Brain microvascular endothelial cell (primary cell): ENCODE results near the gene PRM2.

Source experiments
- DNase-seq: peaks from one replicate; pipeline ENCODE4 v3.0.0-alpha.2; 2020
- H3K27ac ChIP-seq: fragments of 250-450 bp; sonication (Bioruptor Pico); 2 replicates; pipeline ENCODE4 v1.5.1; 2020; ENCODE audit warnings: mild to moderate bottlenecking, moderate library complexity
- H3K27me3 ChIP-seq: fragments of 250-450 bp; sonication (Bioruptor Pico); replicated peaks from 2 replicates; pipeline ENCODE4 v1.5.1; 2020; ENCODE audit warnings: mild to moderate bottlenecking
- H3K36me3 ChIP-seq: fragments of 250-450 bp; sonication (Bioruptor Pico); replicated peaks from 2 replicates; pipeline ENCODE4 v1.5.1; 2020; ENCODE audit warnings: mild to moderate bottlenecking
- H3K4me3 ChIP-seq: 2 replicates; pipeline ENCODE4 v1.5.1; 2011; ENCODE audit warnings: low read depth, mild to moderate bottlenecking, control low read depth, low read length, moderate library complexity
- in situ Hi-C: cut with HindIII; loops from 2 replicates; pipeline ENCODE4 v1.10.0; 2017; ENCODE audit warnings: low sequenced_read_pairs, low pct_ligation_motif_present
- TF ChIP-seq, protein P1 (sequence below): IDR thresholded peaks from 2 replicates; pipeline ENCODE4 v1.5.1; 2011; ENCODE audit warnings: low read depth, mild to moderate bottlenecking, moderate library complexity, low read length, control low read depth, inconsistent platforms; ENCODE audit errors: missing control alignments

PRM2 gene

GRCh38 chr16:11232302-11232851 is 43.9 kb downstream of the PRM2 start:
- H3K27me3 ChIP-seq = no peaks in the 10 kb centered on the region
- H3K27ac ChIP-seq = no peak overlapping the region
- TF ChIP-seq, protein P1, sequence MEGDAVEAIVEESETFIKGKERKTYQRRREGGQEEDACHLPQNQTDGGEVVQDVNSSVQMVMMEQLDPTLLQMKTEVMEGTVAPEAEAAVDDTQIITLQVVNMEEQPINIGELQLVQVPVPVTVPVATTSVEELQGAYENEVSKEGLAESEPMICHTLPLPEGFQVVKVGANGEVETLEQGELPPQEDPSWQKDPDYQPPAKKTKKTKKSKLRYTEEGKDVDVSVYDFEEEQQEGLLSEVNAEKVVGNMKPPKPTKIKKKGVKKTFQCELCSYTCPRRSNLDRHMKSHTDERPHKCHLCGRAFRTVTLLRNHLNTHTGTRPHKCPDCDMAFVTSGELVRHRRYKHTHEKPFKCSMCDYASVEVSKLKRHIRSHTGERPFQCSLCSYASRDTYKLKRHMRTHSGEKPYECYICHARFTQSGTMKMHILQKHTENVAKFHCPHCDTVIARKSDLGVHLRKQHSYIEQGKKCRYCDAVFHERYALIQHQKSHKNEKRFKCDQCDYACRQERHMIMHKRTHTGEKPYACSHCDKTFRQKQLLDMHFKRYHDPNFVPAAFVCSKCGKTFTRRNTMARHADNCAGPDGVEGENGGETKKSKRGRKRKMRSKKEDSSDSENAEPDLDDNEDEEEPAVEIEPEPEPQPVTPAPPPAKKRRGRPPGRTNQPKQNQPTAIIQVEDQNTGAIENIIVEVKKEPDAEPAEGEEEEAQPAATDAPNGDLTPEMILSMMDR = no peak
- no peaks in the 10 kb centered on the region for H3K36me3 ChIP-seq
- H3K4me3 ChIP-seq = no peak overlapping the region
- in situ Hi-C loops = no loop called here
- DNase-seq = no peak

DNA sequence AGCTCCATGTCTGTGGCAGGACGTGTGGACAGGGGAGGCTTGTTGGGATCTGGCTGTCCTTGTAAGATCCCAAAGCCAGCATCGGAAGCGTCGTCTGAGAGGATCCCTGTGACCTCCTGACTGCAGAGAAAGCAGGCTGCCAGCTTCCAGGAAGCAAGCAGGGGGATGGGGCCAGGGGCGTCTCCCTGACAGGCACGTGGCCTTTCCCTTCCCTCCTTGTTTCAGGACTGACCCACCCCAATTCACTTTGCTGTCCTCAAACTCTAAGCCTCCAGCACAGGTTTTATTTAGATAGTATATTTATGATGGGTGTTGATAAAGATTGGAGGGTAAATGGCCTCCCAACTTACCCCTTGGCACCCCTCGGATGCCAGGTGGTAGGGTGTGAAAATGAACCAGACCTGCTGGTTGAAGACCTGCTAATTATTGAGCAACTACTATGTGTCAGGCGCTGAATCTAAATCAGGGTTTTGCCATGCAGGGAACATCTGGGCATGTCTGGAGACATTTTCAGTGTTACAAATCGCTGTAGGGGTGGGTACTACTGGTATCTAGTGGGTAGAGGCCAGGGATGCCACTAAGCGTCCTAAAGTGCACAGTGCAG is 44.8 kb downstream of the PRM2 start:
- no peak overlapping the region for H3K4me3 ChIP-seq
- DNase-seq = no peak
- no peaks in the 10 kb centered on the region for H3K27me3 ChIP-seq
- in situ Hi-C loops = no loop called here
- TF ChIP-seq, protein P1 = no peak
- no peaks in the 10 kb centered on the region for H3K36me3 ChIP-seq
- no peak overlapping the region for H3K27ac ChIP-seq

DNA sequence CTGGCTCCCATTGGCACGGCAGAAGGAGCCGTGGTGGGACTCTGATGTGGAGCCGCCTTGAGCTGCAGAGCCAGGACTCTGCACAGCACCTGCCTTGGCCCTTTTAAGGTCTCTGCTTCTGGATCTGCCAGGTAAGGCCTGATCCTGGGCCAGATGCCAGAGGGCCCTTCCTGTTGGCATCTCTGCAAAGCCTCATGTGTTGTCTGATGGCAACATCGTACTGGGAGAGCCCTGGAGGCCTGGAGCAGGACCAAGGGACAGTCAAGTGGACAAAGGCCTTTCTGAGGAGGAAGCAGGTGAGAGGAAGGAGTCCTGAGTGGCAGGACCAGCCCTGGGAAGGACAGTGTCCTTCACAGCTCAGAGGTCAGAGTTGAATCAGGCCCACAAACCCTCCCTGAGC is 46.4 kb downstream of the PRM2 start:
- Histone ChIP-seq H3K4me3 (no peak overlapping the region), H3K27ac (no peak overlapping the region), H3K27me3 (no peaks in the 10 kb centered on the region), H3K36me3 (no peaks in the 10 kb centered on the region)
- TF ChIP-seq, protein P1 = no peak
- in situ Hi-C loops = no loop called here
- DNase-seq = no peak

- TF ChIP-seq, protein P1 = no peak
- in situ Hi-C loops = no loop called here
- H3K27ac ChIP-seq = no peak overlapping the region
- no peaks in the 10 kb centered on the region for H3K36me3 ChIP-seq
- no peak overlapping the region for H3K4me3 ChIP-seq
- DNase-seq = no peak
- no peaks in the 10 kb centered on the region for H3K27me3 ChIP-seq
Measured at GRCh38 chr16:11229432-11229831, 46.8 kb downstream of the PRM2 start.

GRCh38 chr16:11225677-11226549 is 50.4 kb downstream of the PRM2 start:
- Histone ChIP-seq H3K27me3 (no peaks in the 10 kb centered on the region), H3K27ac (no peak overlapping the region), H3K36me3 (no peaks in the 10 kb centered on the region), H3K4me3 (no peak overlapping the region)
- TF ChIP-seq, protein P1 = no peak
- no peak for DNase-seq
- in situ Hi-C loops = no loop called here
